Measurements from ENCODE around the gene ANKRD55.

ANKRD55 gene

DNA sequence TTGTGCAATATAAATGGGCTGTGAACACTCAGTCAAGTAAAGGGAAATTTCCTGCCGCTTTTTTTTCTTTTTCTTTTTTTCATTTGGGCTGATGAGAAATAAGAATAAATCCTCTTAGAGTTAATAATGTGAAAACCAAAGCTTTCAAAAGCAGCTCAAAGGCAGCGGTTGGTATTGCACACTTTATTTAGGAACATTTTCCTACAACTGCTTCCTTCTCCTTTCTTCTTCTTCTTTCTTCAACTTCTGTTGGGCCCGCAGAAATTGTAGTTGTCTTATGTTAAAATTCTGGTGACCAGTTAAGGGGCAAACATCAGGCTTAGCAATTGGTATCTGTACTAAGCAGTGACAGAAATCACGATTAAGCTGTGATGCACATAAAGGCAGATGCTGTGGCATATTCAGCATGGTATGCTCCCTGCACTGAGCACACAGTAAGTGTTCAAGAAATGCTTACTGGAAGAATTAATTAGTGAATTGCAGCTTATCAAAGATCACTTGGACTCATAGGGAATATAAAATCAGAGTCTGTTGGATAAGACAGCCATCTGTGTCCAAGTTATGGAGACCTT is 85.4 kb downstream of the ANKRD55 start:
- TF ChIP-seq REST (IDR thresholded peaks at IDR 0.05; ENCODE audit: insufficient read depth in 1 of 2, low read depth in 2 of 2, low read length in 2 of 2) (no peak), FOXP2 (optimal IDR thresholded peaks at IDR 0.05; ENCODE audit: borderline replicate concordance, extremely low read depth, extremely low read length, insufficient read depth) (no peak)

DNA sequence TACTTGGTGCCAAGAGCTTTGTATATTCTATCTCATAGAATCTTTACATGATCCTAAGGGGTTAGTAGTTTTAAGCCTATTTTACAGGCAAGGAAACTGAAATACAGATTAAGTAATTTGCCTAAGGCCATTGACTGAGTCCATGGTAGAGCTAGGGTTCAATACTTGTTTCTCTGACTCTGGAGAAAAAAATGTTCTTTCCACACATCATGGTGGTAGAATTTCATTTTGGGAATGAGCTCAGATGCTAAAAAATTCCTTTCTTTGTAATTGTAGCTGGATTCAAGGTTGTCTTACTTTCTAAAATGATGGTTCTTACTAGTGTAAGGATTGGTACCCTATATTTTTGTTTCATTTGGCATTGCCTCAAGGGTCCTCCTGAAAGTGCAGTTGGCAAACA is 86.0 kb downstream of the ANKRD55 start:
- TF ChIP-seq REST (IDR thresholded peaks at IDR 0.05; ENCODE audit: insufficient read depth in 1 of 2, low read depth in 2 of 2, low read length in 2 of 2) (no peak), SIN3A (IDR thresholded peaks at IDR 0.05; ENCODE audit: borderline replicate concordance, insufficient read depth, low read length) (no peak), FOXP2 (optimal IDR thresholded peaks at IDR 0.05; ENCODE audit: borderline replicate concordance, extremely low read depth, extremely low read length, insufficient read depth) (no peak), TAF1 (IDR thresholded peaks at IDR 0.05; ENCODE audit: borderline replicate concordance, insufficient read depth, low read length) (no peak), POLR2AphosphoS5 (IDR thresholded peaks at IDR 0.05; ENCODE audit: low read depth, low read length) (no peak)

GRCh38 chr5:56146674-56147073 is 86.5 kb downstream of the ANKRD55 start:
- TF ChIP-seq TAF1 (IDR thresholded peaks at IDR 0.05; ENCODE audit: borderline replicate concordance, insufficient read depth, low read length) = no peak

DNA sequence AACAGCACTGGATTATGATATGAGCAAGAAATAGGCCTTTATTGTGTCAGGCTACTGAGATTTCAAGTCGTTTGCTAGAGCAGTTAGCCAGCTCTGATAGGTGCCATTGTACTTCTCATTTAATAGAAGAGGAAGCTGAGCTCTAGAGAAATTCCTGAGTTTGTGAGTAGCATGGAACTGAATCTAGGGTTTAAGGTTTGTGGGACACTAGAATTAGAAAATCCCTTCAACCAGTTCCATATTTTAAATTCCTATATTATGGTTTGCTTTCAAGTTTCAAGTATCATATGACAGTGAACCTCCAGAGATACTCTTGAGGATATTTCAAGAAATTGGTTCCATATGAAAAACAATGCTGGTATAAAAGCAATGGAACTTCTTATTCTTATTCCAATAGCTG is 87.6 kb downstream of the ANKRD55 start:
- TF ChIP-seq REST (IDR thresholded peaks at IDR 0.05; ENCODE audit: insufficient read depth in 1 of 2, low read depth in 2 of 2, low read length in 2 of 2) (no peak), TAF1 (IDR thresholded peaks at IDR 0.05; ENCODE audit: borderline replicate concordance, insufficient read depth, low read length) (no peak), SIN3A (IDR thresholded peaks at IDR 0.05; ENCODE audit: borderline replicate concordance, insufficient read depth, low read length) (no peak), POLR2AphosphoS5 (IDR thresholded peaks at IDR 0.05; ENCODE audit: low read depth, low read length) (no peak), FOXP2 (optimal IDR thresholded peaks at IDR 0.05; ENCODE audit: borderline replicate concordance, extremely low read depth, extremely low read length, insufficient read depth) (no peak)

- TF ChIP-seq FOXP2 (optimal IDR thresholded peaks at IDR 0.05; ENCODE audit: borderline replicate concordance, extremely low read depth, extremely low read length, insufficient read depth) = no peak
These were observed 88.0 kb downstream of the ANKRD55 start for GRCh38 chr5:56145106-56145505.

- TF ChIP-seq POLR2AphosphoS5 (IDR thresholded peaks at IDR 0.05; ENCODE audit: low read depth, low read length) (no peak), TAF1 (IDR thresholded peaks at IDR 0.05; ENCODE audit: borderline replicate concordance, insufficient read depth, low read length) (no peak), REST (IDR thresholded peaks at IDR 0.05; ENCODE audit: insufficient read depth in 1 of 2, low read depth in 2 of 2, low read length in 2 of 2) (no peak), FOXP2 (optimal IDR thresholded peaks at IDR 0.05; ENCODE audit: borderline replicate concordance, extremely low read depth, extremely low read length, insufficient read depth) (no peak)
These were observed 88.9 kb downstream of the ANKRD55 start for GRCh38 chr5:56144211-56144610.
